H1 (cell line): ENCODE results near the gene RNF224. TPM values are rescaled to one million over a fixed set of nuclear protein-coding genes. Genes with fewer than 3 reads are reported as not detected.

Experiments used
- CTCF ChIA-PET: fragments of 300-600 bp; sonication (Branson Sonifier 250); formaldehyde crosslinking; loops from one replicate; lab custom pipeline; 2021; ENCODE audit not compliant: partially characterized antibody; lab: Charles Lee
- POLR2A ChIA-PET: fragments of 300-600 bp; sonication (Branson Sonifier 250); formaldehyde crosslinking; loops from one replicate; lab custom pipeline; 2021; ENCODE audit warnings: inconsistent platforms; ENCODE audit not compliant: partially characterized antibody; lab: Charles Lee
- DNase-seq, 2 experiments: peaks; one replicate each; pipeline versions ENCODE4 v3.0.0 to v3.0.0-alpha.2; 2010 to 2022; ENCODE audit warnings: low spot score in 2 of 2, low read depth in 1 of 2, mixed read lengths in 1 of 2
- FAIRE-seq: peaks from 2 replicates; lab custom pipeline; 2011; peaks lifted over from hg19 to GRCh38; lab: Jason Lieb, UNC
- H2AFZ ChIP-seq: 2 replicates; pipeline ENCODE4 v1.8.1; 2012; ENCODE audit warnings: low read length, inconsistent platforms
- H2AK5ac ChIP-seq: 2 replicates; pipeline ENCODE4 v1.6.1; 2013; ENCODE audit warnings: low read depth, low read length
- H2BK120ac ChIP-seq: replicated peaks from 2 replicates; pipeline ENCODE3; 2013; ENCODE audit warnings: low read depth, low read length, inconsistent platforms
- H2BK12ac ChIP-seq: 2 replicates; pipeline ENCODE4 v1.6.1; 2013; ENCODE audit warnings: low read depth, low read length
- H2BK15ac ChIP-seq: 2 replicates; pipeline ENCODE4 v1.6.1; 2013; ENCODE audit warnings: low read length
- H2BK20ac ChIP-seq: 2 replicates; pipeline ENCODE4 v1.6.1; 2013; ENCODE audit warnings: low read length
- H2BK5ac ChIP-seq: 2 replicates; pipeline ENCODE4 v1.6.1; 2013; ENCODE audit warnings: low read depth, low read length
- H3K14ac ChIP-seq: 2 replicates; pipeline ENCODE4 v1.6.1; 2013; ENCODE audit warnings: inconsistent platforms; ENCODE audit not compliant: insufficient read length
- H3K18ac ChIP-seq: 2 replicates; pipeline ENCODE4 v1.6.1; 2013; ENCODE audit warnings: low read length; ENCODE audit errors: extremely low read depth
- H3K23ac ChIP-seq: 2 replicates; pipeline ENCODE4 v1.6.1; 2013; ENCODE audit warnings: inconsistent platforms; ENCODE audit not compliant: insufficient read length
- H3K23me2 ChIP-seq: 2 replicates; pipeline ENCODE4 v1.6.1; 2013; ENCODE audit warnings: low read depth, low read length
- H3K27ac ChIP-seq: 2 replicates; pipeline ENCODE4 v1.6.1; 2011; ENCODE audit warnings: low read depth, low read length, inconsistent platforms
- H3K27me3 ChIP-seq, 4 experiments: replicated peaks in 1 of 4; 1 replicate in 1 of 4; 2 replicates in 3 of 4; pipeline versions ENCODE4 v1.6.1 to v1.8.1; 2011 to 2013; ENCODE audit warnings: low read length in 3 of 4, mild to moderate bottlenecking in 3 of 4, inconsistent platforms in 2 of 4, mixed read lengths in 2 of 4, moderate library complexity in 1 of 4; ENCODE audit not compliant: control insufficient read depth in 3 of 4, insufficient read depth in 3 of 4; ENCODE audit errors: extremely low read depth in 1 of 4
- H3K36me3 ChIP-seq, 4 experiments: 2 replicates each; pipeline versions ENCODE4 v1.6.1 to v1.8.1; 2011 to 2013; ENCODE audit warnings: mild to moderate bottlenecking in 4 of 4, low read length in 3 of 4, moderate library complexity in 2 of 4, control low read depth in 1 of 4, inconsistent platforms in 1 of 4; ENCODE audit not compliant: insufficient read depth in 4 of 4, control insufficient read depth in 2 of 4
- H3K4ac ChIP-seq: replicated peaks from 2 replicates; pipeline ENCODE3; 2013; ENCODE audit warnings: low read length, low read depth, mixed read lengths, inconsistent platforms; ENCODE audit not compliant: insufficient read length
- H3K4me1 ChIP-seq, 4 experiments: replicated peaks in 1 of 4; 1 replicate in 1 of 4; 2 replicates in 3 of 4; pipeline versions ENCODE4 v1.6.1 to v1.8.1; 2011 to 2013; ENCODE audit warnings: low read length in 3 of 4, inconsistent platforms in 2 of 4, mixed read lengths in 1 of 4; ENCODE audit not compliant: insufficient read depth in 4 of 4, control insufficient read depth in 3 of 4
- H3K4me2 ChIP-seq, 2 experiments: 2 replicates each; pipeline versions ENCODE4 v1.6.1 to v1.8.1; 2011 to 2013; ENCODE audit warnings: low read depth in 2 of 2, low read length in 2 of 2, control low read depth in 1 of 2, inconsistent platforms in 1 of 2, mild to moderate bottlenecking in 1 of 2; ENCODE audit not compliant: insufficient read depth in 1 of 2
- H3K4me3 ChIP-seq, 4 experiments: fragments of 200-600, 300-600 bp in 1 of 4; sonication (generic), shearing (Covaris generic), sonication (Bioruptor Twin) in 1 of 4; 2 replicates each; pipeline versions ENCODE4 v1.5.1 to v1.8.1; 2011 to 2016; ENCODE audit warnings: low read length in 4 of 4, low read depth in 3 of 4, control low read depth in 2 of 4, inconsistent platforms in 2 of 4, mild to moderate bottlenecking in 2 of 4, mixed read lengths in 1 of 4, moderate library complexity in 1 of 4; ENCODE audit not compliant: insufficient read depth in 2 of 4; ENCODE audit errors: extremely low read depth in 1 of 4
- H3K56ac ChIP-seq: replicated peaks from 2 replicates; pipeline ENCODE3; 2013; ENCODE audit warnings: low read depth, mild to moderate bottlenecking, mixed read lengths, low read length, inconsistent platforms; ENCODE audit not compliant: insufficient read length
- H3K79me1 ChIP-seq: 2 replicates; pipeline ENCODE4 v1.6.1; 2013; ENCODE audit warnings: low read depth, low read length, control low read depth
- H3K79me2 ChIP-seq, 2 experiments: 2 replicates each; pipeline versions ENCODE4 v1.6.1 to v1.8.1; 2012 to 2013; ENCODE audit warnings: low read length in 2 of 2, mild to moderate bottlenecking in 2 of 2, inconsistent platforms in 1 of 2; ENCODE audit not compliant: insufficient read depth in 2 of 2, control insufficient read depth in 1 of 2
- H3K9ac ChIP-seq, 4 experiments: replicated peaks in 1 of 4; 1 replicate in 1 of 4; 2 replicates in 3 of 4; pipeline versions ENCODE4 v1.6.1 to v1.8.1; 2011 to 2013; ENCODE audit warnings: low read depth in 3 of 4, low read length in 3 of 4, control low read depth in 2 of 4, mild to moderate bottlenecking in 2 of 4, moderate library complexity in 2 of 4, inconsistent platforms in 1 of 4; ENCODE audit errors: extremely low read depth in 1 of 4
- H3K9me3 ChIP-seq, 2 experiments: 2 replicates each; pipeline versions ENCODE4 v1.6.1 to v1.8.1; 2012 to 2013; ENCODE audit warnings: mild to moderate bottlenecking in 2 of 2, moderate library complexity in 2 of 2, control low read depth in 1 of 2, inconsistent platforms in 1 of 2, low read depth in 1 of 2, low read length in 1 of 2, mixed read lengths in 1 of 2; ENCODE audit not compliant: insufficient read depth in 2 of 2
- H4K20me1 ChIP-seq, 2 experiments: replicated peaks in 1 of 2; 2 replicates each; pipeline versions ENCODE3 to v1.8.1; 2011 to 2013; ENCODE audit warnings: inconsistent platforms in 2 of 2, low read length in 2 of 2, mild to moderate bottlenecking in 1 of 2; ENCODE audit not compliant: insufficient read depth in 2 of 2, control insufficient read depth in 1 of 2
- H4K5ac ChIP-seq: 2 replicates; pipeline ENCODE4 v1.6.1; 2013; ENCODE audit warnings: low read length, low read depth, mixed read lengths, inconsistent platforms; ENCODE audit not compliant: insufficient read length
- H4K8ac ChIP-seq: 2 replicates; pipeline ENCODE4 v1.8.0; 2013; ENCODE audit warnings: mild to moderate bottlenecking, moderate library complexity, low read length, inconsistent platforms; ENCODE audit not compliant: insufficient read depth; ENCODE audit errors: extremely low read depth
- H4K91ac ChIP-seq: replicated peaks from 2 replicates; pipeline ENCODE3; 2013; ENCODE audit warnings: low read length, mixed read lengths, inconsistent platforms; ENCODE audit not compliant: insufficient read length
- BCL11A ChIP-seq, 2 experiments: IDR thresholded peaks; one replicate each; pipeline ENCODE4 v1.6.1; 2011; ENCODE audit warnings: low read depth in 2 of 2, low read length in 2 of 2, mild to moderate bottlenecking in 2 of 2
- GABPA ChIP-seq: IDR thresholded peaks from 2 replicates; pipeline ENCODE4 v1.6.1; 2011; ENCODE audit warnings: mild to moderate bottlenecking, low read length, moderate library complexity, borderline replicate concordance; ENCODE audit not compliant: insufficient read depth
- MAFK ChIP-seq: IDR thresholded peaks from 2 replicates; pipeline ENCODE4 v1.6.1; 2012; ENCODE audit warnings: low read depth, mild to moderate bottlenecking, improper control_type of control experiment, low read length
- PHF8 ChIP-seq: fragments of 200-600 bp; sonication (generic); conservative IDR thresholded peaks from 2 replicates; pipeline ENCODE4 v1.7.1; 2012; ENCODE audit warnings: low read depth, mild to moderate bottlenecking, inconsistent platforms, low read length, moderate library complexity
- RAD21 ChIP-seq, 2 experiments: IDR thresholded peaks in 1 of 2; conservative IDR thresholded peaks in 1 of 2; 2 replicates each; pipeline ENCODE4 v1.6.1; 2011; ENCODE audit warnings: low read depth in 2 of 2, low read length in 2 of 2, improper control_type of control experiment in 1 of 2, inconsistent platforms in 1 of 2, mild to moderate bottlenecking in 1 of 2, moderate library complexity in 1 of 2
- RBBP5 ChIP-seq: IDR thresholded peaks from 2 replicates; pipeline ENCODE4 v1.7.1; 2012; ENCODE audit warnings: low read depth, mild to moderate bottlenecking, inconsistent platforms, low read length, moderate library complexity, borderline replicate concordance
- SP2 ChIP-seq: IDR thresholded peaks from 2 replicates; pipeline ENCODE4 v1.6.1; 2012; ENCODE audit warnings: mild to moderate bottlenecking, low read length, inconsistent platforms
- SP4 ChIP-seq: IDR thresholded peaks from 2 replicates; pipeline ENCODE4 v1.6.1; 2012; ENCODE audit warnings: low read length, inconsistent platforms
- TAF1 ChIP-seq: IDR thresholded peaks from 2 replicates; pipeline ENCODE4 v1.6.1; 2011; ENCODE audit warnings: mild to moderate bottlenecking, low read depth, low read length
- TAF7 ChIP-seq: optimal IDR thresholded peaks from 2 replicates; pipeline ENCODE3; 2011; ENCODE audit warnings: low read depth, mild to moderate bottlenecking, inconsistent platforms, low read length, moderate library complexity, borderline replicate concordance
- WGBS, 2 experiments: shearing (Covaris generic) in 1 of 2; methylation state at CpG; one replicate each; pipeline versions ENCODE4 v1.1.6 to v1.1.7; 2013 to 2015; ENCODE audit warnings: low lambda C conversion rate in 2 of 2, mixed read lengths in 2 of 2, inconsistent platforms in 1 of 2, low coverage in 1 of 2, missing lambda C conversion rate in 1 of 2; ENCODE audit not compliant: insufficient replicate concordance in 2 of 2, insufficient coverage in 1 of 2, insufficient read length in 1 of 2; ENCODE audit errors: extremely low coverage in 1 of 2, missing lambda C conversion rate in 1 of 2; 5-methylcytosine and 5-hydroxymethylcytosine counted together
- polyA plus RNA-seq, 7 experiments: library from polyadenylated mRNA; depleted of rRNA in 3 of 7; stranded (reverse) in 5 of 7; unstranded in 2 of 7; fragments of >200 nt in 5 of 7; fragments of 200-250 nt in 2 of 7; gene quantifications; 1 replicate in 5 of 7; 2 replicates in 1 of 7; 4 replicates in 1 of 7; pipeline versions ENCODE4 v1.2.1 to v1.2.3, GENCODE V29; 2011 to 2013; ENCODE audit warnings: missing spikeins in 2 of 7, mixed read lengths in 2 of 7
- total RNA-seq: library from RNA; stranded (reverse); fragmentation: NEBNext Ultra II Directional; extraction: Animal tissue kit (Norgen Biotek cat#: 25700); gene quantifications from 2 replicates; pipeline ENCODE4 v1.2.1, GENCODE V29; 2021

The RNF224 gene
- total and polyA plus RNA-seq, 2 of the 8 experiments (the other 6 are each of a cell fraction or from before 2014, with no cell fraction given): 0.24 TPM; not detected in 1

- FAIRE-seq: peak; percentile 36
- TF ChIP-seq MAFK (no peak), RAD21 (IDR thresholded peaks at IDR 0.05 in 1 of 2, conservative IDR thresholded peaks at IDR 0.05 in 1 of 2; ENCODE audit: low read depth in 2 of 2, low read length in 2 of 2) (no peak), TAF7 (peak; percentile 43), TAF1 (peak; percentile 55), BCL11A (IDR thresholded peaks at IDR 0.05; ENCODE audit: low read depth in 2 of 2, low read length in 2 of 2) (no peak), SP4 (peak; percentile 89), GABPA (peak; percentile 96), RBBP5 (no peak), PHF8 (peak; percentile 44; the same call in 1 of the 2 replicates), SP2 (peak; percentile 44)
Observed at GRCh38 chr9:137223078-137223970, 4.0 kb upstream of the RNF224 start.

More at GRCh38 chr9:137223078-137223970, 4.0 kb upstream of the RNF224 start:
- H3K79me1 ChIP-seq: no peaks in the 10 kb centered on the region
- peak overlapping the region; percentile 88 for H4K5ac ChIP-seq
- H2BK12ac ChIP-seq: no peak overlapping the region
- no peak overlapping the region for H3K4ac ChIP-seq
- peak overlapping the region; percentile 83; the same call in 1 of the 2 replicates for H3K18ac ChIP-seq
- H2AFZ ChIP-seq: no peak overlapping the region
- H3K79me2 ChIP-seq: no peaks in the 10 kb centered on the region
- no peak overlapping the region for H3K27ac ChIP-seq
- ChIA-PET CTCF (interaction anchor here (0.6 to 20.2 kb wide), 17 partner anchors 10 to 1404 kb away, joined by 3 to 204 read pairs (median 4); partner anchors contain the start of genes ANAPC2, SSNA1, TPRN and TUBB4B), POLR2A (interaction anchor here (0.6 to 69.9 kb wide), 15 partner anchors 9 to 110 kb away, joined by 3 to 1462 read pairs (median 3); partner anchors contain the start of genes ANAPC2, NDOR1, NELFB and SSNA1)
- H3K9ac ChIP-seq: peak overlapping the region in 3 of 4 experiments; percentile 55 to 82 (median 58); a peak in 5 of 7 replicates
- peak; percentile 96 to 99 for DNase-seq
- H3K56ac ChIP-seq: peak overlapping the region; percentile 92
- no peaks in the 10 kb centered on the region for H3K9me3 ChIP-seq
- no peaks in the 10 kb centered on the region; a peak in 2 of 7 replicates for H3K27me3 ChIP-seq
- peak overlapping the region; percentile 49; the same call in 1 of the 2 replicates for H2BK5ac ChIP-seq
- peaks cover 18% of the 10 kb centered on the region; the same call in 1 of the 2 replicates for H3K23me2 ChIP-seq
- H4K8ac ChIP-seq: peak overlapping the region; percentile 82
- H4K20me1 ChIP-seq: peaks cover 0 to 4% of the 10 kb centered on the region in 2 experiments
- peaks cover 0 to 20% (median 10%) of the 10 kb centered on the region in 4 experiments; a peak in 5 of 7 replicates for H3K4me1 ChIP-seq
- 0 out of 2 replicates have a peak overlapping the region, but pooled peaks have one; percentile 61 for H2BK15ac ChIP-seq
- H2BK20ac ChIP-seq: no peak overlapping the region
- no peak overlapping the region for H4K91ac ChIP-seq
- H3K23ac ChIP-seq: no peak overlapping the region
- H3K4me2 ChIP-seq: peak overlapping the region; percentile 77 to 95
- 2% methylated on average over 36 of the region's 63 CpGs; no CpG with 5 or more reads in 1 of the 2 experiments for WGBS, 2 experiments
- H3K14ac ChIP-seq: no peak overlapping the region
- H3K4me3 ChIP-seq: peak overlapping the region; percentile 67 to 92 (median 79)
- H2BK120ac ChIP-seq: no peak overlapping the region
- H2AK5ac ChIP-seq: peak overlapping the region; percentile 26; the same call in 1 of the 2 replicates
- no peaks in the 10 kb centered on the region; a peak in 1 of 8 replicates for H3K36me3 ChIP-seq
